Neural cell (in vitro differentiated cells): Measurements from ENCODE around the gene AGBL1. TPM values are rescaled to one million over a fixed set of nuclear protein-coding genes. Genes with fewer than 3 reads are reported as not detected.

ENCODE experiments used
- H2AFZ ChIP-seq: fragments of 200-600, 300-800 bp; sonication (generic), shearing (Covaris generic); 2 replicates; pipeline ENCODE4 v1.6.0; 2014; ENCODE audit warnings: low read depth, mild to moderate bottlenecking, antibody characterized with exemption, low read length, moderate library complexity
- H3F3A ChIP-seq: fragments of 200-600 bp; shearing (Covaris generic); 2 replicates; pipeline ENCODE4 v1.6.1; 2016; ENCODE audit warnings: mild to moderate bottlenecking, moderate library complexity, mixed read lengths, antibody characterized with exemption, low read length; ENCODE audit not compliant: insufficient read depth, poor library complexity, severe bottlenecking
- H3K27ac ChIP-seq: fragments of 200-600, 300-800 bp; sonication (generic), shearing (Covaris generic); 2 replicates; pipeline ENCODE4 v1.5.1; 2014; ENCODE audit warnings: mild to moderate bottlenecking, low read length, moderate library complexity
- H3K27me3 ChIP-seq: fragments of 300-800, 200-600 bp; sonication (generic), shearing (Covaris generic); 2 replicates; pipeline ENCODE4 v1.6.0; 2014; ENCODE audit warnings: mild to moderate bottlenecking, low read depth, low read length, moderate library complexity; ENCODE audit not compliant: insufficient read depth
- H3K36me3 ChIP-seq: fragments of 300-800, 200-600 bp; sonication (generic), shearing (Covaris generic); 2 replicates; pipeline ENCODE4 v1.5.1; 2014; ENCODE audit warnings: mild to moderate bottlenecking, antibody characterized with exemption, low read length, moderate library complexity; ENCODE audit not compliant: insufficient read depth
- H3K4me2 ChIP-seq: fragments of 300-800, 200-600 bp; sonication (generic), shearing (Covaris generic); 2 replicates; pipeline ENCODE4 v1.6.0; 2014; ENCODE audit warnings: mild to moderate bottlenecking, low read length
- H3K4me3 ChIP-seq: fragments of 300-800, 200-600 bp; sonication (generic), shearing (Covaris generic); 2 replicates; pipeline ENCODE4 v1.5.1; 2014; ENCODE audit warnings: mild to moderate bottlenecking, low read length, moderate library complexity
- H3K79me2 ChIP-seq: fragments of 200-600 bp; shearing (Covaris generic); replicated peaks from 2 replicates; pipeline ENCODE4 v1.6.0; 2014; ENCODE audit warnings: mild to moderate bottlenecking, low read length, moderate library complexity; ENCODE audit not compliant: insufficient read depth
- H3K9ac ChIP-seq: fragments of 300-800, 200-600 bp; sonication (generic), shearing (Covaris generic); 2 replicates; pipeline ENCODE4 v1.6.1; 2016; ENCODE audit warnings: mild to moderate bottlenecking, low read length, mixed read lengths
- H3K9me2 ChIP-seq: fragments of 200-600 bp; shearing (Covaris generic); 2 replicates; pipeline ENCODE4 v1.6.1; 2016; ENCODE audit warnings: mild to moderate bottlenecking, low read length, mixed read lengths; ENCODE audit not compliant: insufficient read depth
- H3K9me3 ChIP-seq: fragments of 200-600, 300-800 bp; sonication (generic), shearing (Covaris generic); 2 replicates; pipeline ENCODE4 v1.6.1; 2016; ENCODE audit warnings: mild to moderate bottlenecking, mixed run types, low read length, moderate library complexity, mixed read lengths
- H4K20me1 ChIP-seq: fragments of 200-600 bp; shearing (Covaris generic); 2 replicates; pipeline ENCODE4 v1.6.1; 2016; ENCODE audit warnings: mild to moderate bottlenecking, mixed run types; ENCODE audit not compliant: insufficient read depth
- EP300 ChIP-seq: fragments of 450-650 bp; conservative IDR thresholded peaks from 2 replicates; pipeline ENCODE4 v1.6.1; 2014; ENCODE audit warnings: antibody characterized with exemption, mild to moderate bottlenecking, moderate library complexity; ENCODE audit not compliant: poor library complexity, severe bottlenecking
- EZH2 ChIP-seq: fragments of 200-600, 300-800 bp; shearing (Covaris generic), sonication (generic); IDR thresholded peaks from 2 replicates; pipeline ENCODE4 v1.6.1; 2014; ENCODE audit warnings: antibody characterized with exemption, low read length, borderline replicate concordance, mild to moderate bottlenecking; ENCODE audit not compliant: insufficient read depth, poor library complexity, severe bottlenecking
- MXI1 ChIP-seq: fragments of 450-650 bp; conservative IDR thresholded peaks from 2 replicates; pipeline ENCODE4 v1.6.1; 2014; ENCODE audit warnings: antibody characterized with exemption, mild to moderate bottlenecking; ENCODE audit not compliant: poor library complexity, severe bottlenecking
- POLR2AphosphoS5 ChIP-seq: IDR thresholded peaks from 2 replicates; pipeline ENCODE4 v1.6.1; 2012
- RAD21 ChIP-seq: fragments of 450-650 bp; conservative IDR thresholded peaks from 2 replicates; pipeline ENCODE4 v1.6.1; 2014; ENCODE audit warnings: antibody characterized with exemption, mild to moderate bottlenecking, moderate library complexity
- REST ChIP-seq: IDR thresholded peaks from 2 replicates; pipeline ENCODE4 v1.6.1; 2012; ENCODE audit warnings: borderline replicate concordance
- TAF1 ChIP-seq: IDR thresholded peaks from 2 replicates; pipeline ENCODE4 v1.6.1; 2012; ENCODE audit warnings: low read depth
- polyA plus RNA-seq: library from polyadenylated mRNA; depleted of rRNA; stranded (reverse); fragments of >200 nt; gene quantifications from 2 replicates; pipeline ENCODE4 v1.2.3, GENCODE V29; 2014
- TF ChIP-seq, protein P1 (sequence below): fragments of 450-650 bp; IDR thresholded peaks from 2 replicates; pipeline ENCODE4 v1.5.1; 2014; ENCODE audit warnings: antibody characterized with exemption, mild to moderate bottlenecking, moderate library complexity; ENCODE audit not compliant: poor library complexity, severe bottlenecking

AGBL1 gene
- polyA plus RNA-seq, 1 donor from 2014 or later: 0.12 TPM

- Histone ChIP-seq H3K4me3 (no peak overlapping the region), H3K9ac (no peak overlapping the region), H3K9me2 (no peaks in the 10 kb centered on the region), H4K20me1 (no peaks in the 10 kb centered on the region), H2AFZ (no peak overlapping the region), H3K9me3 (no peaks in the 10 kb centered on the region), H3K4me2 (no peak overlapping the region), H3K36me3 (no peaks in the 10 kb centered on the region), H3K27me3 (no peaks in the 10 kb centered on the region), H3F3A (no peaks in the 10 kb centered on the region), H3K79me2 (no peaks in the 10 kb centered on the region), H3K27ac (no peak overlapping the region)
- TF ChIP-seq REST (no peak), POLR2AphosphoS5 (no peak), TAF1 (no peak), MXI1 (no peak), EZH2 (no peak), RAD21 (no peak), EP300 (no peak)
- TF ChIP-seq, protein P1, sequence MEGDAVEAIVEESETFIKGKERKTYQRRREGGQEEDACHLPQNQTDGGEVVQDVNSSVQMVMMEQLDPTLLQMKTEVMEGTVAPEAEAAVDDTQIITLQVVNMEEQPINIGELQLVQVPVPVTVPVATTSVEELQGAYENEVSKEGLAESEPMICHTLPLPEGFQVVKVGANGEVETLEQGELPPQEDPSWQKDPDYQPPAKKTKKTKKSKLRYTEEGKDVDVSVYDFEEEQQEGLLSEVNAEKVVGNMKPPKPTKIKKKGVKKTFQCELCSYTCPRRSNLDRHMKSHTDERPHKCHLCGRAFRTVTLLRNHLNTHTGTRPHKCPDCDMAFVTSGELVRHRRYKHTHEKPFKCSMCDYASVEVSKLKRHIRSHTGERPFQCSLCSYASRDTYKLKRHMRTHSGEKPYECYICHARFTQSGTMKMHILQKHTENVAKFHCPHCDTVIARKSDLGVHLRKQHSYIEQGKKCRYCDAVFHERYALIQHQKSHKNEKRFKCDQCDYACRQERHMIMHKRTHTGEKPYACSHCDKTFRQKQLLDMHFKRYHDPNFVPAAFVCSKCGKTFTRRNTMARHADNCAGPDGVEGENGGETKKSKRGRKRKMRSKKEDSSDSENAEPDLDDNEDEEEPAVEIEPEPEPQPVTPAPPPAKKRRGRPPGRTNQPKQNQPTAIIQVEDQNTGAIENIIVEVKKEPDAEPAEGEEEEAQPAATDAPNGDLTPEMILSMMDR: no peak
Observed at GRCh38 chr15:86159468-86159867, 79.8 kb downstream of the AGBL1 start.

- Histone ChIP-seq H3K27ac (no peak overlapping the region), H3K9me3 (no peaks in the 10 kb centered on the region), H3K4me2 (no peak overlapping the region)
Observed at GRCh38 chr15:86161250-86161649, 81.6 kb downstream of the AGBL1 start.

More at GRCh38 chr15:86161250-86161649, 81.6 kb downstream of the AGBL1 start:
- Histone ChIP-seq H3K79me2 (no peaks in the 10 kb centered on the region), H2AFZ (no peak overlapping the region), H3K9me2 (no peaks in the 10 kb centered on the region), H3K9ac (no peak overlapping the region), H3F3A (no peaks in the 10 kb centered on the region), H3K27me3 (no peaks in the 10 kb centered on the region), H3K4me3 (no peak overlapping the region), H4K20me1 (no peaks in the 10 kb centered on the region), H3K36me3 (no peaks in the 10 kb centered on the region)
- no peak for TF ChIP-seq EZH2
- TF ChIP-seq, protein P1: no peak
